Ishikawa (cell line): Measurements from ENCODE around the gene CUL4B.

Source experiments
- FOXM1 ChIP-seq: IDR thresholded peaks from 2 replicates; pipeline ENCODE4 v1.6.1; 2012; ENCODE audit warnings: low read depth, borderline replicate concordance
- RAD21 ChIP-seq: IDR thresholded peaks from 2 replicates; pipeline ENCODE4 v1.6.1; 2012; ENCODE audit warnings: low read depth
- TEAD4 ChIP-seq: IDR thresholded peaks from 2 replicates; pipeline ENCODE4 v1.6.1; 2012

DNA sequence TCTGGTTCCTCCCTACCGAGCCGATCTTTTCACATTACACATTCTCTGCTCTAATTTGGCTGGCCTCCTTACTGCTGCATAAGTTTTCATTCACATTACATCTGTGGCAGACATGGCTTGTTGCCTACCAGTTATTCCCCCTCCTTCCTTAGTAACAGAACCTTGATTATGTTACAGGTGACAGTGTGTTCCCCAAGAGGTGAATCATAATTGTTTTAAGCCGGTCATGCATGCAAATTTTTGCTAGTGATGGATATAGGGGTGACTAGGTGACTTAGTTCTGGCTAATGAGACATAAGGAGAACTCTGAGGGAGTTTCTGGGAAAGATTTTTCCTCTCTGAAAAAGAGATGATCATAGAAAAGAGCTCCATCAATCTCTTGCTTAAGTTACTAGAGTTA is 83.3 kb downstream of the CUL4B start:
- no peak for TF ChIP-seq TEAD4
- no peak for TF ChIP-seq RAD21
- TF ChIP-seq FOXM1, result no peak
